HCT116 (cell line): ENCODE results near the gene CRAT. TPM values are rescaled to one million over a fixed set of nuclear protein-coding genes. Genes with fewer than 3 reads are reported as not detected.

Experiments used
- ATAC-seq: fragments of 200-7000 bp; cut with Tn5 transposase; 2 replicates; pipeline ENCODE4 v1.9.1; 2020; ENCODE audit warnings: mild to moderate bottlenecking, moderate library complexity
- BruUV-seq: library from RNA; stranded (reverse); fragments of 400-500 nt; replicated peaks from 2 replicates; lab custom pipeline; 2021; lab: Mats Ljungman, UMichigan
- CTCF ChIA-PET: fragments of 300-600 bp; sonication (Branson Sonifier 250); formaldehyde crosslinking; loops from one replicate; lab custom pipeline; 2021; ENCODE audit warnings: antibody characterized with exemption; lab: Charles Lee
- POLR2A ChIA-PET: fragments of 300-600, 350-600 bp; sonication (Branson Sonifier 250); formaldehyde crosslinking; loops from one replicate; lab custom pipeline; 2021; ENCODE audit warnings: antibody characterized with exemption; lab: Charles Lee
- RAD21 ChIA-PET, 2 experiments: fragments of 300-600 bp; sonication (Branson Sonifier 250); formaldehyde crosslinking; loops; one replicate each; lab custom pipeline; 2023; ENCODE audit warnings: low total read pairs in 2 of 2; ENCODE audit not compliant: uncharacterized antibody in 2 of 2, unreplicated experiment in 2 of 2, low non-redundant PET in 1 of 2; lab: Charles Lee
- DNase-seq: peaks from one replicate; pipeline ENCODE4 v3.0.0-alpha.2; 2010; ENCODE audit warnings: low read depth, low spot score
- H2AFZ ChIP-seq: fragments of 200-600 bp; shearing (Covaris generic), sonication (generic); 2 replicates; pipeline ENCODE4 v1.6.1; 2017; ENCODE audit warnings: low read depth, mixed run types, mixed read lengths, antibody characterized with exemption, low read length; ENCODE audit not compliant: poor library complexity, severe bottlenecking
- H3K27ac ChIP-seq: 2 replicates; pipeline ENCODE4 v1.5.1; 2012; ENCODE audit warnings: low read depth, low read length
- H3K27me3 ChIP-seq: fragments of 200-600 bp; sonication (generic); 2 replicates; pipeline ENCODE4 v1.6.1; 2016; ENCODE audit warnings: mixed run types, low read length, mixed read lengths; ENCODE audit not compliant: insufficient read depth
- H3K36me3 ChIP-seq, 2 experiments: fragments of 200-500 bp in 1 of 2; fragments of 200-600 bp in 1 of 2; sonication (Bioruptor generic) in 1 of 2; sonication (generic) in 1 of 2; 2 replicates each; pipeline versions ENCODE4 v1.5.1 to v1.6.1; 2014 to 2016; ENCODE audit warnings: low read length in 2 of 2, inconsistent platforms in 1 of 2, mixed read lengths in 1 of 2, mixed run types in 1 of 2; ENCODE audit not compliant: insufficient read depth in 2 of 2, control insufficient read depth in 1 of 2
- H3K4me1 ChIP-seq, 2 experiments: fragments of 200-600 bp in 1 of 2; sonication (generic) in 1 of 2; 2 replicates each; pipeline versions ENCODE4 v1.5.1 to v1.6.1; 2012 to 2017; ENCODE audit warnings: low read length in 2 of 2, inconsistent platforms in 1 of 2, mild to moderate bottlenecking in 1 of 2, mixed read lengths in 1 of 2, mixed run types in 1 of 2, moderate library complexity in 1 of 2; ENCODE audit not compliant: insufficient read depth in 2 of 2, control insufficient read depth in 1 of 2
- H3K4me2 ChIP-seq: fragments of 200-600 bp; sonication (generic); 2 replicates; pipeline ENCODE4 v1.6.1; 2017; ENCODE audit warnings: mixed run types, low read length, mixed read lengths
- H3K4me3 ChIP-seq, 2 experiments: fragments of 200-600 bp in 1 of 2; sonication (generic) in 1 of 2; replicated peaks in 1 of 2; 2 replicates each; pipeline ENCODE4 v1.5.1; 2011 to 2016; ENCODE audit warnings: low read length in 2 of 2, control low read depth in 1 of 2, low read depth in 1 of 2, mild to moderate bottlenecking in 1 of 2, mixed read lengths in 1 of 2, mixed run types in 1 of 2
- H3K79me2 ChIP-seq: fragments of 200-600 bp; sonication (generic); 2 replicates; pipeline ENCODE4 v1.6.1; 2017; ENCODE audit warnings: mild to moderate bottlenecking, mixed run types, low read length, moderate library complexity, mixed read lengths; ENCODE audit not compliant: insufficient read depth
- H3K9ac ChIP-seq: fragments of 200-600 bp; sonication (generic); 2 replicates; pipeline ENCODE4 v1.6.1; 2016; ENCODE audit warnings: low read length, mixed read lengths
- H3K9me2 ChIP-seq: fragments of 200-600 bp; sonication (generic), shearing (Covaris generic); 2 replicates; pipeline ENCODE4 v1.6.1; 2017; ENCODE audit warnings: mixed run types, mild to moderate bottlenecking, moderate library complexity; ENCODE audit not compliant: insufficient read depth
- H3K9me3 ChIP-seq, 2 experiments: fragments of 200-500 bp in 1 of 2; fragments of 200-600 bp in 1 of 2; sonication (Bioruptor generic) in 1 of 2; sonication (generic) in 1 of 2; 2 replicates each; pipeline ENCODE4 v1.6.1; 2014 to 2017; ENCODE audit warnings: low read length in 2 of 2, mixed read lengths in 2 of 2, inconsistent platforms in 1 of 2, low read depth in 1 of 2, mild to moderate bottlenecking in 1 of 2, mixed run types in 1 of 2, moderate library complexity in 1 of 2; ENCODE audit not compliant: control insufficient read depth in 1 of 2, insufficient read depth in 1 of 2
- H4K20me1 ChIP-seq: fragments of 200-600 bp; sonication (generic), shearing (Covaris generic); 2 replicates; pipeline ENCODE4 v1.6.1; 2017; ENCODE audit warnings: mixed run types, mild to moderate bottlenecking, moderate library complexity; ENCODE audit not compliant: insufficient read depth
- CBX3 ChIP-seq: IDR thresholded peaks from 2 replicates; pipeline ENCODE4 v1.6.1; 2012; ENCODE audit warnings: low read depth
- CEBPB ChIP-seq: IDR thresholded peaks from 2 replicates; pipeline ENCODE4 v1.6.1; 2012; ENCODE audit warnings: low read depth
- CTCF ChIP-seq, 3 experiments: fragments of 200-600 bp in 1 of 3; sonication (generic) in 1 of 3; IDR thresholded peaks in 2 of 3; conservative IDR thresholded peaks in 1 of 3; 2 replicates each; pipeline ENCODE4 v1.5.1; 2012 to 2017; ENCODE audit warnings: low read depth in 2 of 3, low read length in 2 of 3, antibody characterized with exemption in 1 of 3, borderline replicate concordance in 1 of 3, control low read depth in 1 of 3, mild to moderate bottlenecking in 1 of 3, mixed read lengths in 1 of 3, mixed run types in 1 of 3, moderate library complexity in 1 of 3; ENCODE audit not compliant: insufficient read depth in 1 of 3
- ELF1 ChIP-seq: IDR thresholded peaks from 2 replicates; pipeline ENCODE4 v1.6.1; 2012; ENCODE audit warnings: low read depth, borderline replicate concordance
- EZH2 ChIP-seq: fragments of 200-600 bp; sonication (generic); IDR thresholded peaks from 2 replicates; pipeline ENCODE4 v1.6.1; 2017; ENCODE audit warnings: antibody characterized with exemption, mixed run types
- EZH2phosphoT487 ChIP-seq: fragments of 200-600 bp; IDR thresholded peaks from 2 replicates; pipeline ENCODE4 v1.6.1; 2018; ENCODE audit warnings: antibody characterized with exemption, borderline replicate concordance
- FOSL1 ChIP-seq: IDR thresholded peaks from 2 replicates; pipeline ENCODE4 v1.6.1; 2012; ENCODE audit warnings: low read depth
- JUND ChIP-seq: IDR thresholded peaks from 2 replicates; pipeline ENCODE4 v1.6.1; 2012
- MAX ChIP-seq: IDR thresholded peaks from 2 replicates; pipeline ENCODE4 v1.6.1; 2012
- RAD21 ChIP-seq: IDR thresholded peaks from 2 replicates; pipeline ENCODE4 v1.6.1; 2012; ENCODE audit warnings: low read depth, mild to moderate bottlenecking
- REST ChIP-seq: IDR thresholded peaks from 2 replicates; pipeline ENCODE4 v1.6.1; 2012; ENCODE audit warnings: low read depth
- SIN3A ChIP-seq: IDR thresholded peaks from 2 replicates; pipeline ENCODE4 v1.6.1; 2012; ENCODE audit warnings: low read depth
- SP1 ChIP-seq: IDR thresholded peaks from 2 replicates; pipeline ENCODE4 v1.6.1; 2012; ENCODE audit warnings: low read depth
- SRF ChIP-seq: IDR thresholded peaks from 2 replicates; pipeline ENCODE4 v1.6.1; 2012; ENCODE audit warnings: low read depth
- TCF7L2 ChIP-seq: IDR thresholded peaks from 2 replicates; pipeline ENCODE4 v1.7.0; 2011; ENCODE audit warnings: borderline replicate concordance, inconsistent platforms; ENCODE audit not compliant: insufficient read depth, insufficient read length; ENCODE audit errors: extremely low read depth
- YY1 ChIP-seq: IDR thresholded peaks from 2 replicates; pipeline ENCODE4 v1.6.1; 2011; ENCODE audit warnings: low read length, low read depth, moderate library complexity, mild to moderate bottlenecking; ENCODE audit not compliant: insufficient replicate concordance; ENCODE audit errors: extremely low read depth
- ZBTB33 ChIP-seq: IDR thresholded peaks from 2 replicates; pipeline ENCODE4 v1.6.1; 2011; ENCODE audit warnings: mild to moderate bottlenecking, low read length, moderate library complexity; ENCODE audit not compliant: insufficient replicate concordance; ENCODE audit errors: extremely low read depth
- ZFX ChIP-seq: fragments of 450-650 bp; IDR thresholded peaks from 2 replicates; pipeline ENCODE4 v1.6.1; 2017
- intact Hi-C: fragments of 100-400 bp; cut with micrococcal nuclease; formaldehyde crosslinking; loops from 2 replicates; pipeline ENCODE4 v1.10.0; 2022
- total RNA-seq: library from RNA; stranded (reverse); gene quantifications from one replicate; pipeline ENCODE4 v1.2.1, GENCODE V29; 2021; ENCODE audit not compliant: unreplicated experiment

The CRAT gene
- total RNA-seq, 1 experiment from 2014 or later = 29.0 TPM

GRCh38 chr9:129145316-129145715 lies 34.7 kb upstream of the CRAT start:
- Histone ChIP-seq H3K4me1 (peaks cover 30 to 56% of the 10 kb centered on the region in 2 experiments), H3K27ac (peak overlapping the region; percentile 38; the same call in 1 of the 2 replicates), H3K79me2 (peaks cover 43% of the 10 kb centered on the region), H4K20me1 (no peaks in the 10 kb centered on the region), H3K4me3 (no peak overlapping the region), H3K27me3 (no peaks in the 10 kb centered on the region), H3K9me2 (no peaks in the 10 kb centered on the region), H3K4me2 (peak overlapping the region; percentile 45)
- TF ChIP-seq SRF (no peak), SIN3A (no peak), EZH2 (no peak), CEBPB (no peak), JUND (no peak), MAX (no peak), REST (no peak), YY1 (no peak), ELF1 (no peak), ZBTB33 (no peak), CTCF (IDR thresholded peaks at IDR 0.05 in 2 of 3, conservative IDR thresholded peaks at IDR 0.05 in 1 of 3; ENCODE audit: borderline replicate concordance in 1 of 3, insufficient read depth in 1 of 3, low read depth in 2 of 3, low read length in 2 of 3) (no peak), TCF7L2 (no peak), SP1 (no peak), EZH2phosphoT487 (no peak), FOSL1 (no peak), CBX3 (no peak), RAD21 (no peak), ZFX (no peak)
- TF ChIP-seq, all 23 proteins: peak for 0
- RAD21 ChIA-PET = no interaction called here
- CTCF ChIA-PET = interaction anchor here (0.7 to 2.7 kb wide), 3 partner anchors 22 to 34 kb away, joined by 3 to 19 read pairs (median 4); no protein-coding TSS in a partner anchor
- BruUV-seq = no TSS peak
- no peaks in the 10 kb centered on the region for H3K9me3 ChIP-seq
- POLR2A ChIA-PET = no interaction called here
- intact Hi-C loops = no loop called here
- no peak for ATAC-seq
- no peak overlapping the region for H2AFZ ChIP-seq
- H3K36me3 ChIP-seq = peaks cover 4 to 32% of the 10 kb centered on the region in 2 experiments; a peak in 1 of 4 replicates
- no peak for DNase-seq
- H3K9ac ChIP-seq = peak overlapping the region; percentile 28; the same call in 1 of the 2 replicates
